Measurements from ENCODE around the gene PLA2G4B. TPM values are rescaled to one million over a fixed set of nuclear protein-coding genes. Genes with fewer than 3 reads are reported as not detected.
"Not testable (repeated sequence)": the region's sequence is repeated elsewhere in the genome, so short reads cannot be mapped to it uniquely, and the experiment has no call there.

Gene PLA2G4B
- total RNA-seq, 4 donors from 2014 or later, result 62.0 to 90.3 (median 86.5) TPM

GRCh38 chr15:41827290-41827879 is 11.3 kb upstream of the PLA2G4B start:
- H3K4me3 ChIP-seq (ENCODE audit: low read depth, poor library complexity, severe bottlenecking), result peak overlapping the region; percentile 33
- no peak for DNase-seq (ENCODE audit: low spot score in 2 of 2)
- no peak for TF ChIP-seq CTCF (IDR thresholded peaks at IDR 0.05)
- TF ChIP-seq POLR2A (IDR thresholded peaks at IDR 0.05), result no peak
- WGBS, 2 donors, result 4 to 5% methylated on average over 35 to 37 of the region's 37 CpGs
- intact Hi-C loops (cut with DNase I; ENCODE audit: low total_unique reads), result no loop called here

GRCh38 chr15:41827880-41828806 is 10.5 kb upstream of the PLA2G4B start, which contains the start of gene JMJD7:
Gene JMJD7 (plus strand): TSS chr15:41828092. CDS start chr15:41828125, 33 bp downstream.
- peak; percentile 89 to 98 for DNase-seq (ENCODE audit: low spot score in 2 of 2)
- intact Hi-C loops (cut with DNase I; ENCODE audit: low total_unique reads), result no loop called here
- TF ChIP-seq CTCF (IDR thresholded peaks at IDR 0.05) (no peak), POLR2A (IDR thresholded peaks at IDR 0.05) (no peak)
- peak within 1 kb of the TSS; percentile 59 for H3K4me3 ChIP-seq (ENCODE audit: low read depth, poor library complexity, severe bottlenecking)
- WGBS, 2 donors, result 0 to 1% methylated on average over 56 of the region's 66 CpGs

- DNase-seq (ENCODE audit: low spot score in 2 of 2), result no peak
- TF ChIP-seq CTCF (IDR thresholded peaks at IDR 0.05), result no peak
- no peak for TF ChIP-seq POLR2A (IDR thresholded peaks at IDR 0.05)
- H3K4me3 ChIP-seq (ENCODE audit: low read depth, poor library complexity, severe bottlenecking), result peak overlapping the region; percentile 59
- intact Hi-C loops (cut with DNase I; ENCODE audit: low total_unique reads), result no loop called here
- 5% methylated on average over 6 of the region's 6 CpGs for WGBS, 2 donors
These were observed 9.9 kb upstream of the PLA2G4B start for GRCh38 chr15:41828807-41829141.

- TF ChIP-seq CTCF (IDR thresholded peaks at IDR 0.05) (no peak), POLR2A (IDR thresholded peaks at IDR 0.05) (no peak)
- no peak overlapping the region for H3K4me3 ChIP-seq (ENCODE audit: low read depth, poor library complexity, severe bottlenecking)
- intact Hi-C loops (cut with DNase I; ENCODE audit: low total_unique reads), result no loop called here
- no peak for DNase-seq (ENCODE audit: low spot score in 2 of 2)
- 71 to 76% methylated on average over 11 to 13 of the region's 13 CpGs for WGBS, 2 donors
These were observed 8.5 kb upstream of the PLA2G4B start for GRCh38 chr15:41829959-41830646.

- H3K4me3 ChIP-seq (ENCODE audit: low read depth, poor library complexity, severe bottlenecking); DNase-seq (ENCODE audit: low spot score in 2 of 2); intact Hi-C loops (cut with DNase I; ENCODE audit: low total_unique reads): not testable (repeated sequence)
- 80 to 85% methylated on average over 4 of the region's 4 CpGs for WGBS, 2 donors
These were observed 7.4 kb upstream of the PLA2G4B start for GRCh38 chr15:41831291-41831690.

- intact Hi-C loops (cut with DNase I; ENCODE audit: low total_unique reads), result no loop called here
- WGBS, 2 donors, result 53 to 77% methylated on average over 9 to 10 of the region's 10 CpGs
- H3K4me3 ChIP-seq (ENCODE audit: low read depth, poor library complexity, severe bottlenecking), result no peak overlapping the region
- DNase-seq (ENCODE audit: low spot score in 2 of 2), result no peak
- no peak for TF ChIP-seq CTCF (IDR thresholded peaks at IDR 0.05)
- no peak for TF ChIP-seq POLR2A (IDR thresholded peaks at IDR 0.05)
These were observed 6.4 kb upstream of the PLA2G4B start for GRCh38 chr15:41832208-41832607.
